ENCODE results near the gene SYT17. TPM values are rescaled to one million over a fixed set of nuclear protein-coding genes. Genes with fewer than 3 reads are reported as not detected.

The SYT17 gene
- polyA plus RNA-seq, 5 donors = 12.8 to 18.9 (median 13.8) TPM

GRCh38 chr16:19294156-19294649 is 126.2 kb downstream of the SYT17 start:
- DNase-seq = peak in 1 of 2 donors; percentile 38

- no peak for DNase-seq
Measured at GRCh38 chr16:19295393-19295792, 127.4 kb downstream of the SYT17 start.

GRCh38 chr16:19297454-19297853 is 129.4 kb downstream of the SYT17 start:
- DNase-seq = no peak

- DNase-seq = no peak
Measured at GRCh38 chr16:19299565-19299964, 131.5 kb downstream of the SYT17 start.

DNA sequence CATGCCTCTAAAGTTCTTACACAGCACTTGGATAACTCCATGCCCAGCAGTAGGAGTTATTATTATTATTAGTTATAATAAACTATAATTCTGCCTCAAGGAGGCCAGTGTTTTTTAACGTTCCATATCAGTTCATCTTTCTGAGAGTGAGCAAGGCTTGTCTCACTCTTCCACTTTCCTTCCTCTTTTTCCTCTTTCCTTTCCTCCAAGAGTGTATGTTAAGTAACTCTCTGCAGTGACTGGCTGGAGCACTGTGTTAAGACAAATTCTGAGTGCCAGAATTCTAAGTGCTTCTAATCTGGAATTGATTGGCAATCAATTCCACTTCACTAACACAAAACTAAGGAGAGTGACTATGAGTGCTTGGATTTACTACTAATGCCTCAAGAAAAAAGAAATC is 133.9 kb downstream of the SYT17 start:
- DNase-seq = no peak

GRCh38 chr16:19304750-19305149 is 136.7 kb downstream of the SYT17 start:
- DNase-seq = no peak

- DNase-seq = no peak
Measured at GRCh38 chr16:19305443-19305842, 137.4 kb downstream of the SYT17 start.

- no peak for DNase-seq
Measured at GRCh38 chr16:19307587-19308241, 139.7 kb downstream of the SYT17 start.

DNA sequence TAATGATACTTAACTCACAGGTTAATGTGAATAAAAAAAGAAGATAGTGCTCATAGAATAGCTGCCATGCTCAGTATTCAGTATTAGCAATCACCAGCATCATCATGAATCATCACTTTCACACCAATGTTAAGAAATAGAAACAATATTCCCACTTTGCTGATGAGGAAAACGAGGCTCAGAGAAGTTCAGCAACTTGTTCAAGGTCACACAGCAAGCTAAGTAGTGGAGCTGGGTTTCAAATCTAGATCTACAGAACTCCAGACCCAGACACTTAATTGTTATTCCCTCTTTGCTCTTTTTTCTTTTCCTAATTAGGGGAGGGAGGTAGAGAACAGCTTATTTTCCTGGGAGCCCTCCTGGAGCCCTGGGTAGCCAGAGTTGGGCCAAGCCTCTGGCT is 140.4 kb downstream of the SYT17 start:
- no peak for DNase-seq

DNA sequence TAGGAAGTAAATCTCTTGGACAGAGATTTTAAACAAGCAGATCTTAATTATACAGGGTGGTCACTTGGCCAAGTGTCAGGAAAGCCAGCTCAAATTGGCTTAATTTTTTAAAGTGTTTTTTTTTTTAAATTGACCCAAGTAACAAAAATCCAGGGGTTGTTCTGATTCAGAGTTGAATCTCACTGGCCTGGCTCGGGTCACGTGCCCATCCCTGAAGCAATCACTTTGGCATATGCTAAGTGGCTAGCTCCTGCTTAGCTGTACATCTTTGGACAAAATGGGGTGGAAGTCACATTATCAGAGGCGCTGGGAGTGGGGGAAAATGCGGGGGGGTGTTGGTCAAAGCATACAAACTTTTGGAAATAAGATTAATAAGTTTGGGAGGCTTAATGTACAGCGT is 141.1 kb downstream of the SYT17 start:
- no peak for DNase-seq

GRCh38 chr16:19314718-19315425 is 146.8 kb downstream of the SYT17 start:
- no peak for DNase-seq

DNA sequence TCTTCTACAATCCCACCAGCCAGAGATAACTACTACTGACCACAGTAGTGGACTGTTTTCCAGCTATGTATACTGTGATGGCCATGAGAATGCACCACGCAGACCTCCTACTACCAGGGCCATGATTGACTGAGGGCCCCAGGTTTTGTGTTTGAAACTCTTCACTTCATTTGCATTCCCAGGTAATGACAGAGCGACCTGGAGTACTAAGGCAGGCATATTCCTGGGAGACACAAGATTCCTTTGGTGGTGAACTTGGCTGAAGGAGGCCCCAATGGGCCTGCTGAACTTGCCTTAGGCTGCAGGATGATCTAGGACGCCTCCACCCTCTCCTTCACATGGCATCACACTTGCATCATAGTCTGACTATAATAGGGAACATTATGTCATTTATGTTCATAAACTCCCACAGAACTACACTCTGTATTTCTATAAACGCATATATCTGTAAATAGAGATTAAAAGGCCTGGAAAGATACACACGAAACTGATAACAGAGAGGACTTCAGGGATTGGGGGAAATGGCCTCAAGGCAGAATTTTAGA is 147.9 kb downstream of the SYT17 start:
- no peak for DNase-seq

GRCh38 chr16:19316846-19317245 is 148.8 kb downstream of the SYT17 start:
- no peak for DNase-seq

Other genes starting within 250 kb of the SYT17 start
- gene SMG1, start 241.8 kb upstream of the SYT17 start, polyA plus RNA-seq (ENCODE audit: insufficient read depth in 1 of 5, insufficient read length in 5 of 5, low replicate concordance in 1 of 5) = 10 to 100 TPM; 38.0 to 74.9 (median 73.6) TPM
- gene TMC7, start 184.3 kb upstream of the SYT17 start, polyA plus RNA-seq (ENCODE audit: insufficient read depth in 1 of 5, insufficient read length in 5 of 5, low replicate concordance in 1 of 5) = 1 to 10 TPM; 2.9 to 3.9 (median 3.4) TPM
- 10 to 100 TPM; 22.9 to 34.5 (median 28.6) TPM for gene COQ7, start 100.6 kb upstream of the SYT17 start, polyA plus RNA-seq (ENCODE audit: insufficient read depth in 1 of 5, insufficient read length in 5 of 5, low replicate concordance in 1 of 5)
- gene ITPRIPL2, start 54.3 kb upstream of the SYT17 start, polyA plus RNA-seq (ENCODE audit: insufficient read depth in 1 of 5, insufficient read length in 5 of 5, low replicate concordance in 1 of 5) = 10 to 100 TPM; 21.1 to 31.5 (median 25.1) TPM
- under 1 TPM in 3 of 5 donors, not detected in 2; 0.11 to 0.51 (median 0.50) TPM for gene CLEC19A, start 117.5 kb downstream of the SYT17 start, polyA plus RNA-seq (ENCODE audit: insufficient read depth in 1 of 5, insufficient read length in 5 of 5, low replicate concordance in 1 of 5)
- 10 to 100 TPM in 1 of 5 donors, 1 to 10 TPM in 4; 5.7 to 15.5 (median 9.0) TPM for gene TMC5, start 249.6 kb downstream of the SYT17 start, polyA plus RNA-seq (ENCODE audit: insufficient read depth in 1 of 5, insufficient read length in 5 of 5, low replicate concordance in 1 of 5)